Stimulated activated naive CD8-positive, alpha-beta T cell treated with anti-CD3 and anti-CD28 coated beads, Interleukin-15, Interleukin-2, amounts not matched to agents 100 ng/mL and 50 ng/mL, for 24 hours (primary cell): Measurements from ENCODE around the gene AUTS2.
"Not testable (repeated sequence)": the region's sequence is repeated elsewhere in the genome, so short reads cannot be mapped to it uniquely, and the experiment has no call there.

Experiments used
- H3K27ac Mint-ChIP-seq: one replicate; pipeline ENCODE4 v1.8.0; 2021; ENCODE audit warnings: mild to moderate bottlenecking, mixed read lengths
- H3K27me3 Mint-ChIP-seq: one replicate; pipeline ENCODE4 v1.8.0; 2021; ENCODE audit warnings: mixed read lengths
- H3K36me3 Mint-ChIP-seq: one replicate; pipeline ENCODE4 v1.8.0; 2021; ENCODE audit warnings: low read depth, mixed read lengths
- H3K4me1 Mint-ChIP-seq: one replicate; pipeline ENCODE4 v1.8.0; 2021; ENCODE audit warnings: low read depth, mixed read lengths
- H3K4me3 Mint-ChIP-seq: one replicate; pipeline ENCODE4 v1.8.0; 2021; ENCODE audit warnings: mild to moderate bottlenecking, mixed read lengths
- H3K9me3 Mint-ChIP-seq: one replicate; pipeline ENCODE4 v1.8.0; 2021; ENCODE audit warnings: mixed read lengths

Gene AUTS2

GRCh38 chr7:70648499-70648861, 1050.2 kb downstream of the AUTS2 start:
- peak overlapping the region; percentile 58 for H3K4me3 Mint-ChIP-seq
- not testable (repeated sequence) for H3K36me3 Mint-ChIP-seq, H3K9me3 Mint-ChIP-seq
- peaks cover 33% of the 10 kb centered on the region for H3K4me1 Mint-ChIP-seq
- H3K27me3 Mint-ChIP-seq: peaks cover 15% of the 10 kb centered on the region
- H3K27ac Mint-ChIP-seq: peak overlapping the region; percentile 63

DNA sequence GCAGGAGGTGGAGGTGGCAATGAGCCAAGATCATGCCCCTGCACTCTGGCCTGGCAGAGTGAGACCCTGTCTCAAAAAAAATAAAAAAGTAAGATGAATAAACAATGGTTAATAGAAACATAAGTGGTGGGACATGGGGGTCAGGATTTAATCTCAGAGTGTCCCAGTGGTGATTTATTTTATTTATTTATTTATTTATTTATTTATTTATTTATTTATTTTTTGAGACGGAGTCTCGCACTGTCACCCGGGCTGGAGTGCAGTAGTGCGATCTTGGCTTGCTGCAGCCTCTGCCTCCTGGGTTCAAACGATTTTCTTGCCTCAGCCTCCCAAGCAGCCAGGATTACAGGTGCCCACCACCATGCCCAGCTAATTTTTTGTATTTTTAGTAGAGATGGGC, 1051.0 kb downstream of the AUTS2 start:
- Mint-ChIP-seq H3K9me3 (peaks cover 10% of the 10 kb centered on the region), H3K4me1 (peaks cover 33% of the 10 kb centered on the region), H3K36me3 (no peaks in the 10 kb centered on the region), H3K27ac (no peak overlapping the region), H3K27me3 (peaks cover 15% of the 10 kb centered on the region), H3K4me3 (no peak overlapping the region)

DNA sequence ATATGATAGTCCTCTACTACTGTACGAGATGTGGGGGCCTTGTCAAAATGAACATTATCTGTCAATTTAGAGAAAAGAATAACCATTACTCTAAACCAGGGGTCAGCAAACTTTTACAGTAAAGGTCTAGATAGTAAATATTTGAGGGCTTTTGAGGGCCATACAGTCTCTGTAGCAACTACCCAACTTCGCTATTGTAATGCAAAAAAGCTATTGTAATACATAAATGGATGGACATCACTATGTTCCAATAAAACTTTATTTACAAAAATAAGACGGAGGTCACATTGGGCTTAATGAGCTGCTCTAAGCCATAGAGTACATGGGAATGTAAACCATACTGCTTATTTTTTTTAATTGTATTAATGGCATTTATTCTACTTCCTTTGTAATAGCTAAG, 1055.9 kb downstream of the AUTS2 start:
- Mint-ChIP-seq H3K9me3 (peaks cover 10% of the 10 kb centered on the region), H3K4me3 (no peak overlapping the region), H3K4me1 (peaks cover 16% of the 10 kb centered on the region), H3K27ac (no peak overlapping the region), H3K36me3 (no peaks in the 10 kb centered on the region), H3K27me3 (peaks cover 5% of the 10 kb centered on the region)

DNA sequence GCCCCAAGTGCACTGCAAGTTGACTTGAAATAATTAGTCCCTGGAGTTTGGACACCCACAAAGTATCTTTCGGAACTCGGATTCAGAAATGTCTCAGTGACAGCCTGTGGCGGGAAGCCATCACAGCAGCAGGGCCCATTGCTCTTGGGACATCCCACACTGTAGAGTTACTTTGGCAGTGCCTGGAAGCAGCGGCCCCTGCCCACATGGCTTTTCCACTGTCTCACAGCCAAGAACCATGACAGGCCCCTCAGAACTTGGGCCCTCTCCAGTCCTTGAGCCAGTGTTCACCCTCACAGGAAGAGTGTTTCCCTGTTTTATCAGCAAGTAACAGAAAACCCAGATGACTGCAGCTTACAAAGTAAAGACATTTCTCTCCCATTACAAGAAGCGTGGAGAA, 1056.7 kb downstream of the AUTS2 start:
- peaks cover 5% of the 10 kb centered on the region for H3K27me3 Mint-ChIP-seq
- H3K4me1 Mint-ChIP-seq: peaks cover 20% of the 10 kb centered on the region
- H3K36me3 Mint-ChIP-seq: no peaks in the 10 kb centered on the region
- H3K27ac Mint-ChIP-seq: no peak overlapping the region
- H3K4me3 Mint-ChIP-seq: no peak overlapping the region
- peaks cover 10% of the 10 kb centered on the region for H3K9me3 Mint-ChIP-seq

- Mint-ChIP-seq H3K4me1 (peaks cover 21% of the 10 kb centered on the region), H3K4me3 (no peak overlapping the region), H3K36me3 (no peaks in the 10 kb centered on the region), H3K27me3 (peaks cover 2% of the 10 kb centered on the region), H3K9me3 (peaks cover 6% of the 10 kb centered on the region), H3K27ac (no peak overlapping the region)
Observed at GRCh38 chr7:70655694-70656093, 1057.4 kb downstream of the AUTS2 start.

- H3K4me1 Mint-ChIP-seq: peaks cover 25% of the 10 kb centered on the region
- no peak overlapping the region for H3K4me3 Mint-ChIP-seq
- no peak overlapping the region for H3K27ac Mint-ChIP-seq
- H3K36me3 Mint-ChIP-seq: no peaks in the 10 kb centered on the region
- H3K9me3 Mint-ChIP-seq: no peaks in the 10 kb centered on the region
- H3K27me3 Mint-ChIP-seq: no peaks in the 10 kb centered on the region
Observed at GRCh38 chr7:70657571-70657970, 1059.3 kb downstream of the AUTS2 start.

DNA sequence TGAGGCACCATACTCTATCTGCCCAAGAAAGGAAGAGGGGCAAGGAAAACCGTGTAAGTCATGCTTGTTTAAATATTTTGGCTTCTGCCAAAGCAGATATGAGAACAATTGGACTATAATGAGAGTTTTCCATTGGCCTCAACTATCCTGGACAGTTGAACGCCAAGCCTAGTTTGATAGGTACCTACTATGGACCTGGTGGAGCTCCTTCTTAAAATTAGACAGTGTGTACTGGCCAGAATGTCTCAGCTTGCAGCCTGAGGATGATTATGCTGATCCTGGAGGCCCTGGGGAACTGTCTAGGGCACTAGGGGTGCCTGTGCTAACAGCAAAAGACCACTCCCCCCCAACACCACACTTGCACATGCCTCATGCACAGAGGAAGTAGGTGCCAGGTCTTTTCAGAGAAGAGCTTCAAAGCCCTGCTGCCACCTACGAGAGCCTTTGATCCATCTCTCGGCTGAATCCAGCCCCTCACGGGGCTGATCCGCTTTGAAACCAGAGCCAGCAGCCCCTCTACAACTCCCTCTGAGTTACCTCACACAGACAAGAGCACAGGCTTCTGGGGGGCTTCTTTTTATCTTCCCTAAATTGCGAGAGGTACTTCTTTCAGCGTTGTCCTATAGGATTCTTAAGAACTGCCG, 1059.8 kb downstream of the AUTS2 start:
- Mint-ChIP-seq H3K4me3 (no peak overlapping the region), H3K4me1 (peaks cover 25% of the 10 kb centered on the region), H3K36me3 (no peaks in the 10 kb centered on the region), H3K27me3 (no peaks in the 10 kb centered on the region), H3K27ac (no peak overlapping the region), H3K9me3 (no peaks in the 10 kb centered on the region)

GRCh38 chr7:70659263-70659662, 1061.0 kb downstream of the AUTS2 start:
- peaks cover 25% of the 10 kb centered on the region for H3K4me1 Mint-ChIP-seq
- H3K27ac Mint-ChIP-seq: peak overlapping the region; percentile 56
- no peaks in the 10 kb centered on the region for H3K9me3 Mint-ChIP-seq
- no peaks in the 10 kb centered on the region for H3K36me3 Mint-ChIP-seq
- H3K4me3 Mint-ChIP-seq: no peak overlapping the region
- no peaks in the 10 kb centered on the region for H3K27me3 Mint-ChIP-seq

GRCh38 chr7:70660154-70660818, 1062.0 kb downstream of the AUTS2 start:
- H3K9me3 Mint-ChIP-seq: no peaks in the 10 kb centered on the region
- H3K4me1 Mint-ChIP-seq: peaks cover 25% of the 10 kb centered on the region
- H3K4me3 Mint-ChIP-seq: no peak overlapping the region
- no peak overlapping the region for H3K27ac Mint-ChIP-seq
- no peaks in the 10 kb centered on the region for H3K27me3 Mint-ChIP-seq
- H3K36me3 Mint-ChIP-seq: no peaks in the 10 kb centered on the region

GRCh38 chr7:70660819-70661191, 1062.5 kb downstream of the AUTS2 start:
- peaks cover 25% of the 10 kb centered on the region for H3K4me1 Mint-ChIP-seq
- H3K27ac Mint-ChIP-seq: no peak overlapping the region
- H3K36me3 Mint-ChIP-seq: no peaks in the 10 kb centered on the region
- no peak overlapping the region for H3K4me3 Mint-ChIP-seq
- H3K27me3 Mint-ChIP-seq: no peaks in the 10 kb centered on the region
- no peaks in the 10 kb centered on the region for H3K9me3 Mint-ChIP-seq

GRCh38 chr7:70663680-70664079, 1065.4 kb downstream of the AUTS2 start:
- Mint-ChIP-seq H3K4me3 (no peak overlapping the region), H3K4me1 (peaks cover 20% of the 10 kb centered on the region), H3K27me3 (no peaks in the 10 kb centered on the region), H3K9me3 (no peaks in the 10 kb centered on the region), H3K27ac (no peak overlapping the region), H3K36me3 (no peaks in the 10 kb centered on the region)

DNA sequence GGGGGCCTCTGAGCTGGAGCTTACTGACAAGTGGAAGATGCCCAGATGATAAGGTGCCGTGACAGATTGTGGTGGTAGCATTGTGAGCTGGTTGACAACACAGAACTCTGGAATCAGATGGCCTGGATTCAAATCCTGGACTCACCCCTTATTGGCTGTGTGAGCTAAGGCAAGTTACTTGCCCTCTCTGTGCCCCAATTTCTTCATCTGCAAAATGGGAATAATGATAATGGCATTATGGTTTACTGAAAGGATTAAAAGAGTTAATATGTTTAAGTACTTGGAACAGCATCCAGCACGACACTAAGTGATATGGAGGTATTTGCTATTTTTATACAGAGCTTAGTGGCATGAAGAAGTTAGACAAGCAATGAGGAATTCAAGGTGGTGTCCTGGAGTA, 1067.7 kb downstream of the AUTS2 start:
- Mint-ChIP-seq H3K9me3 (no peaks in the 10 kb centered on the region), H3K27ac (no peak overlapping the region), H3K4me3 (no peak overlapping the region), H3K4me1 (peaks cover 7% of the 10 kb centered on the region), H3K27me3 (no peaks in the 10 kb centered on the region), H3K36me3 (no peaks in the 10 kb centered on the region)

DNA sequence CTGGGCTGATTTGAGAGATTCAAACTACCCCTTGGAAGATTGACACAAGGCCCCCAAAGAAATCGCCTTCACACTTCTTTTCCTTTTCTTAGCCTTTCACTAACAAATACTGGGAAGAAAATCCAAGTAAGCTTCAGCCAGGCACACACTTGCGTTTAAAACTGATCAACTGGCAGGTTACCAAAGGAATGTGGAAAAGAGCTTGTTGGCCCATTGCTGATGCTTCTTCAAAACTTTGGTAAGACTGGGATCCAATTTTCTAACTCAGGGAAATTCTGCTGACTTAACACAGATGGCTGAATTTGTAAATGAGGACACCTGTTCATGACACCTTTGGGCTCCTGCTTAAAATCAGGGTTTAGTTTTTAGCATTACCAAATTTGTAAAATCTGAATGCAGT, 1069.1 kb downstream of the AUTS2 start:
- Mint-ChIP-seq H3K4me1 (peaks cover 5% of the 10 kb centered on the region), H3K36me3 (no peaks in the 10 kb centered on the region), H3K9me3 (no peaks in the 10 kb centered on the region), H3K4me3 (no peak overlapping the region), H3K27me3 (no peaks in the 10 kb centered on the region), H3K27ac (no peak overlapping the region)

GRCh38 chr7:70668606-70669358, 1070.5 kb downstream of the AUTS2 start:
- Mint-ChIP-seq H3K27ac (no peak overlapping the region), H3K36me3 (no peaks in the 10 kb centered on the region), H3K4me3 (no peak overlapping the region), H3K27me3 (no peaks in the 10 kb centered on the region), H3K9me3 (no peaks in the 10 kb centered on the region), H3K4me1 (peaks cover 5% of the 10 kb centered on the region)

DNA sequence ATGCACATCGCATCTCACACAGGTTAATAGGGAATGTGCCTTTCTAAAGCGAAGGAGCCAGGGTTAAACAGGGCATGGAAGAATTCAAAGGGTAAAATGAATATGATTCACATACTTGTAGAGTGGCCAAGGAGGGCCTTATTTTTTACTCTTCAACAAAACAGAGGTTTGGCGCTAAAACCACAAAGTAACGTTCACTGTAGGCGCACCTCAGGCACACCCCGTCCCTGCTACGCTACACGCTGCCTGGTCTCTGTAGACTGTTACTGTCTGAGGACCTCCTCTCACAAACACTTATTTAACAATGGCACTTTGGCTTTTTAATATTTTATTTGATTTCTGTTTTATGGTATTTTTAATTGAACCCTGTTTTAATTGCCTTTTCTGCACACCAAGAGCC, 1071.6 kb downstream of the AUTS2 start:
- Mint-ChIP-seq H3K36me3 (no peaks in the 10 kb centered on the region), H3K27ac (no peak overlapping the region), H3K4me3 (no peak overlapping the region), H3K27me3 (no peaks in the 10 kb centered on the region), H3K9me3 (no peaks in the 10 kb centered on the region), H3K4me1 (peaks cover 5% of the 10 kb centered on the region)
